B cell (primary cell): Measurements from ENCODE around the gene FTO.

Source experiments
- EZH2 ChIP-seq: IDR thresholded peaks from 2 replicates; pipeline ENCODE4 v1.6.1; 2012; ENCODE audit warnings: borderline replicate concordance, low read depth, mild to moderate bottlenecking, moderate library complexity, low read length; ENCODE audit not compliant: insufficient read depth, poor library complexity, severe bottlenecking
- TF ChIP-seq, protein P1 (sequence below): fragments of 200-600 bp; IDR thresholded peaks from one replicate; pipeline ENCODE4 v1.8.0; 2022; ENCODE audit warnings: antibody characterized with exemption, mild to moderate bottlenecking

DNA sequence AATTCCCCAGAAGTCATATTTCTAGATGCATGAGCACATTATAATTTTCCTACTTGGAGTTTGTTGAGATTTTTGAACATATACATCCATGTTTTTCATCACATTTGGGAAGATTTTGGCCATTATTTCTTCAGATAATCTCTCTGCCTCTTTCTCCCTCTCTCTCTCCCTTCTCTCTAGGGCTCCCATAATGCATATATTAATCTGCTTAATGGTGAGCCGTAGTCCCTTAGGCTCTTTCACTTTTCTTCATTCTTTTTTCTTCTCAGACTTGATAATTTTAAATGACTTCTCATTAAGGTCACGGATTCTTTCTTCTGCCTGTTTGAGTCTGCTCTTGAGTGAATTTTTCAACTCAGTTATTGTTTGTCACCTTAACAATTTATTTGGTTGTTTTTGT lies 481.1 kb downstream of the FTO start:
- TF ChIP-seq, protein P1, sequence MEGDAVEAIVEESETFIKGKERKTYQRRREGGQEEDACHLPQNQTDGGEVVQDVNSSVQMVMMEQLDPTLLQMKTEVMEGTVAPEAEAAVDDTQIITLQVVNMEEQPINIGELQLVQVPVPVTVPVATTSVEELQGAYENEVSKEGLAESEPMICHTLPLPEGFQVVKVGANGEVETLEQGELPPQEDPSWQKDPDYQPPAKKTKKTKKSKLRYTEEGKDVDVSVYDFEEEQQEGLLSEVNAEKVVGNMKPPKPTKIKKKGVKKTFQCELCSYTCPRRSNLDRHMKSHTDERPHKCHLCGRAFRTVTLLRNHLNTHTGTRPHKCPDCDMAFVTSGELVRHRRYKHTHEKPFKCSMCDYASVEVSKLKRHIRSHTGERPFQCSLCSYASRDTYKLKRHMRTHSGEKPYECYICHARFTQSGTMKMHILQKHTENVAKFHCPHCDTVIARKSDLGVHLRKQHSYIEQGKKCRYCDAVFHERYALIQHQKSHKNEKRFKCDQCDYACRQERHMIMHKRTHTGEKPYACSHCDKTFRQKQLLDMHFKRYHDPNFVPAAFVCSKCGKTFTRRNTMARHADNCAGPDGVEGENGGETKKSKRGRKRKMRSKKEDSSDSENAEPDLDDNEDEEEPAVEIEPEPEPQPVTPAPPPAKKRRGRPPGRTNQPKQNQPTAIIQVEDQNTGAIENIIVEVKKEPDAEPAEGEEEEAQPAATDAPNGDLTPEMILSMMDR: no peak
- no peak for TF ChIP-seq EZH2
